Astrocyte (in vitro differentiated cells and primary cell): Measurements from ENCODE around the gene WHRN. TPM values are rescaled to one million over a fixed set of nuclear protein-coding genes. Genes with fewer than 3 reads are reported as not detected.

ENCODE experiments used
- DNase-seq: peaks from one replicate; pipeline ENCODE4 v3.0.0-alpha.2; 2010; ENCODE audit warnings: low read depth
- FAIRE-seq: peaks from 2 replicates; lab custom pipeline; 2011; peaks lifted over from hg19 to GRCh38; lab: Jason Lieb, UNC
- H2AFZ ChIP-seq: 2 replicates; pipeline ENCODE4 v1.6.0; 2012; ENCODE audit warnings: low read depth, low read length, inconsistent platforms
- H3K27ac ChIP-seq: 2 replicates; pipeline ENCODE4 v1.5.1; 2011; ENCODE audit warnings: low read depth, low read length, inconsistent platforms
- H3K27me3 ChIP-seq: 2 replicates; pipeline ENCODE4 v1.6.0; 2011; ENCODE audit warnings: low read length, inconsistent platforms; ENCODE audit not compliant: insufficient read depth
- H3K36me3 ChIP-seq: 2 replicates; pipeline ENCODE4 v1.5.1; 2011; ENCODE audit warnings: low read length, inconsistent platforms; ENCODE audit not compliant: insufficient read depth
- H3K4me1 ChIP-seq: 2 replicates; pipeline ENCODE4 v1.5.1; 2011; ENCODE audit warnings: low read length, inconsistent platforms; ENCODE audit not compliant: insufficient read depth
- H3K4me2 ChIP-seq: 2 replicates; pipeline ENCODE4 v1.6.0; 2012; ENCODE audit warnings: low read length, inconsistent platforms
- H3K4me3 ChIP-seq: 2 replicates; pipeline ENCODE4 v1.5.1; 2011; ENCODE audit warnings: low read depth, mild to moderate bottlenecking, low read length, inconsistent platforms; ENCODE audit not compliant: insufficient read depth
- H3K79me2 ChIP-seq: 2 replicates; pipeline ENCODE4 v1.6.0; 2012; ENCODE audit warnings: mild to moderate bottlenecking, low read length, inconsistent platforms; ENCODE audit not compliant: insufficient read depth
- H3K9ac ChIP-seq: 2 replicates; pipeline ENCODE4 v1.6.0; 2012; ENCODE audit warnings: mild to moderate bottlenecking, low read length, inconsistent platforms
- H3K9me3 ChIP-seq: 2 replicates; pipeline ENCODE4 v1.5.1; 2012; ENCODE audit warnings: low read depth, mild to moderate bottlenecking, low read length, inconsistent platforms; ENCODE audit not compliant: insufficient read depth
- H4K20me1 ChIP-seq: 2 replicates; pipeline ENCODE4 v1.6.0; 2012; ENCODE audit warnings: low read length, inconsistent platforms; ENCODE audit not compliant: insufficient read depth
- H3K27ac Mint-ChIP-seq: one replicate; pipeline ENCODE4 v1.8.0; 2021; ENCODE audit warnings: mild to moderate bottlenecking, mixed read lengths; ENCODE audit not compliant: unreplicated experiment
- H3K27me3 Mint-ChIP-seq: one replicate; pipeline ENCODE4 v1.8.0; 2021; ENCODE audit warnings: low read depth, mixed read lengths; ENCODE audit not compliant: unreplicated experiment
- H3K36me3 Mint-ChIP-seq: one replicate; pipeline ENCODE4 v1.8.0; 2021; ENCODE audit warnings: low read depth, mixed read lengths; ENCODE audit not compliant: unreplicated experiment
- H3K4me1 Mint-ChIP-seq: one replicate; pipeline ENCODE4 v1.8.0; 2021; ENCODE audit warnings: low read depth, mixed read lengths; ENCODE audit not compliant: unreplicated experiment
- H3K4me3 Mint-ChIP-seq: one replicate; pipeline ENCODE4 v1.8.0; 2021; ENCODE audit warnings: mild to moderate bottlenecking, moderate library complexity, mixed read lengths; ENCODE audit not compliant: unreplicated experiment
- H3K9me3 Mint-ChIP-seq: one replicate; pipeline ENCODE4 v1.8.0; 2021; ENCODE audit warnings: mild to moderate bottlenecking, mixed read lengths; ENCODE audit not compliant: unreplicated experiment
- CTCF ChIP-seq: IDR thresholded peaks from 2 replicates; pipeline ENCODE4 v1.5.1; 2011; ENCODE audit warnings: low read depth, mild to moderate bottlenecking, inconsistent platforms, low read length, moderate library complexity; ENCODE audit not compliant: insufficient read depth
- EZH2 ChIP-seq: IDR thresholded peaks from 2 replicates; pipeline ENCODE4 v1.6.1; 2012; ENCODE audit warnings: mild to moderate bottlenecking, low read length, inconsistent platforms; ENCODE audit not compliant: insufficient read depth
- total RNA-seq: library from RNA; stranded (reverse); gene quantifications from 2 replicates; pipeline ENCODE4 v1.2.1, GENCODE V29; 2021

Gene WHRN
- total RNA-seq, 1 donor from 2014 or later: 10.2 TPM

- Mint-ChIP-seq H3K9me3 (no peaks in the 10 kb centered on the region), H3K4me1 (peaks cover 8% of the 10 kb centered on the region), H3K27ac (no peak overlapping the region), H3K36me3 (no peaks in the 10 kb centered on the region), H3K27me3 (peaks cover 16% of the 10 kb centered on the region), H3K4me3 (no peak overlapping the region)
- H2AFZ ChIP-seq: no peak overlapping the region
- no peak overlapping the region for H3K4me3 ChIP-seq
- H3K4me1 ChIP-seq: peaks cover 13% of the 10 kb centered on the region
- no peak for FAIRE-seq
- H3K9ac ChIP-seq: no peak overlapping the region
- no peak overlapping the region for H3K27ac ChIP-seq
- DNase-seq: no peak
- peaks cover 4% of the 10 kb centered on the region for H4K20me1 ChIP-seq
- H3K4me2 ChIP-seq: peak overlapping the region; percentile 7
- no peaks in the 10 kb centered on the region for H3K79me2 ChIP-seq
- H3K36me3 ChIP-seq: no peaks in the 10 kb centered on the region
- H3K27me3 ChIP-seq: peaks cover 8% of the 10 kb centered on the region
- TF ChIP-seq CTCF (no peak), EZH2 (no peak)
- H3K9me3 ChIP-seq: no peaks in the 10 kb centered on the region
Observed at GRCh38 chr9:114445616-114446015, 59.7 kb downstream of the WHRN start.

- TF ChIP-seq CTCF: no peak
- no peak for TF ChIP-seq EZH2
- H3K9ac ChIP-seq: no peak overlapping the region
- Mint-ChIP-seq H3K36me3 (no peaks in the 10 kb centered on the region), H3K27me3 (peaks cover 2% of the 10 kb centered on the region), H3K4me1 (peaks cover 4% of the 10 kb centered on the region), H3K27ac (no peak overlapping the region), H3K9me3 (no peaks in the 10 kb centered on the region), H3K4me3 (no peak overlapping the region)
- H3K4me3 ChIP-seq: no peak overlapping the region
- H2AFZ ChIP-seq: no peak overlapping the region
- FAIRE-seq: no peak
- H3K79me2 ChIP-seq: no peaks in the 10 kb centered on the region
- H4K20me1 ChIP-seq: no peaks in the 10 kb centered on the region
- peaks cover 6% of the 10 kb centered on the region for H3K4me1 ChIP-seq
- DNase-seq: no peak
- H3K27me3 ChIP-seq: no peaks in the 10 kb centered on the region
- no peaks in the 10 kb centered on the region for H3K9me3 ChIP-seq
- H3K36me3 ChIP-seq: no peaks in the 10 kb centered on the region
- H3K27ac ChIP-seq: no peak overlapping the region
- no peak overlapping the region for H3K4me2 ChIP-seq
Observed at GRCh38 chr9:114442022-114442421, 63.3 kb downstream of the WHRN start.

GRCh38 chr9:114437401-114437893, 67.8 kb downstream of the WHRN start:
- H3K27me3 Mint-ChIP-seq: peaks cover 4% of the 10 kb centered on the region
- no peak for DNase-seq
- FAIRE-seq: no peak

More at GRCh38 chr9:114437401-114437893, 67.8 kb downstream of the WHRN start:
- Mint-ChIP-seq H3K9me3 (peaks cover 1% of the 10 kb centered on the region), H3K4me1 (no peaks in the 10 kb centered on the region), H3K27ac (no peak overlapping the region), H3K4me3 (no peak overlapping the region), H3K36me3 (no peaks in the 10 kb centered on the region)
- Histone ChIP-seq H2AFZ (no peak overlapping the region), H3K36me3 (no peaks in the 10 kb centered on the region), H4K20me1 (peaks cover 6% of the 10 kb centered on the region), H3K79me2 (no peaks in the 10 kb centered on the region), H3K4me2 (no peak overlapping the region), H3K27ac (no peak overlapping the region), H3K4me1 (no peaks in the 10 kb centered on the region), H3K4me3 (no peak overlapping the region), H3K9ac (no peak overlapping the region), H3K27me3 (peaks cover 12% of the 10 kb centered on the region), H3K9me3 (no peaks in the 10 kb centered on the region)
- no peak for TF ChIP-seq CTCF
